Measurements from ENCODE around the gene SEC61A2.

SEC61A2 gene

GRCh38 chr10:12196531-12197211, 67.2 kb downstream of the SEC61A2 start:
- no peak for DNase-seq (ENCODE audit: low read depth)

GRCh38 chr10:12198156-12198555, 68.7 kb downstream of the SEC61A2 start:
- no peak for DNase-seq (ENCODE audit: low read depth)

GRCh38 chr10:12200850-12201249, 71.4 kb downstream of the SEC61A2 start:
- DNase-seq (ENCODE audit: low read depth) = no peak

- DNase-seq (ENCODE audit: low read depth) = no peak
These were observed 72.1 kb downstream of the SEC61A2 start for GRCh38 chr10:12201543-12201942.

GRCh38 chr10:12202226-12202625, 72.7 kb downstream of the SEC61A2 start:
- no peak for DNase-seq (ENCODE audit: low read depth)

GRCh38 chr10:12205082-12205481, 75.6 kb downstream of the SEC61A2 start:
- no peak for DNase-seq (ENCODE audit: low read depth)

GRCh38 chr10:12207114-12207513, 77.6 kb downstream of the SEC61A2 start:
- no peak for DNase-seq (ENCODE audit: low read depth)

- no peak for DNase-seq (ENCODE audit: low read depth)
These were observed 79.0 kb downstream of the SEC61A2 start for GRCh38 chr10:12208460-12208859.

GRCh38 chr10:12212454-12212853, 83.0 kb downstream of the SEC61A2 start:
- DNase-seq (ENCODE audit: low read depth) = no peak

- DNase-seq (ENCODE audit: low read depth) = no peak
These were observed 84.1 kb downstream of the SEC61A2 start for GRCh38 chr10:12213621-12214020.

GRCh38 chr10:12214093-12214492, 84.6 kb downstream of the SEC61A2 start:
- no peak for DNase-seq (ENCODE audit: low read depth)

GRCh38 chr10:12214763-12215218, 85.3 kb downstream of the SEC61A2 start:
- no peak for DNase-seq (ENCODE audit: low read depth)
